Measurements from ENCODE around the gene NUS1.
"Not testable (repeated sequence)": the region's sequence is repeated elsewhere in the genome, so short reads cannot be mapped to it uniquely, and the experiment has no call there.

NUS1 gene

GRCh38 chr6:117721520-117721919 lies 46.3 kb downstream of the NUS1 start:
- DNase-seq = not testable (repeated sequence)

- no peak for DNase-seq
These were observed 53.4 kb downstream of the NUS1 start for GRCh38 chr6:117728626-117729025.

- DNase-seq = no peak
These were observed 54.3 kb downstream of the NUS1 start for GRCh38 chr6:117729613-117730012.

GRCh38 chr6:117733341-117733740 lies 58.1 kb downstream of the NUS1 start:
- DNase-seq = no peak

GRCh38 chr6:117739869-117740268 lies 64.6 kb downstream of the NUS1 start:
- DNase-seq = no peak

- DNase-seq = no peak
These were observed 65.3 kb downstream of the NUS1 start for GRCh38 chr6:117740605-117741004.

GRCh38 chr6:117750675-117751074 lies 75.4 kb downstream of the NUS1 start:
- not testable (repeated sequence) for DNase-seq

All from DMS153 (cell line).